Middle frontal gyrus (tissue), 1 donor: ENCODE measurements around the gene SIGLECL1.

Experiments used
- DNase-seq: peaks from one replicate; pipeline ENCODE4 v3.0.0-alpha.2; 2015; ENCODE audit warnings: low spot score; ENCODE audit errors: extremely low spot score

SIGLECL1 gene

DNA sequence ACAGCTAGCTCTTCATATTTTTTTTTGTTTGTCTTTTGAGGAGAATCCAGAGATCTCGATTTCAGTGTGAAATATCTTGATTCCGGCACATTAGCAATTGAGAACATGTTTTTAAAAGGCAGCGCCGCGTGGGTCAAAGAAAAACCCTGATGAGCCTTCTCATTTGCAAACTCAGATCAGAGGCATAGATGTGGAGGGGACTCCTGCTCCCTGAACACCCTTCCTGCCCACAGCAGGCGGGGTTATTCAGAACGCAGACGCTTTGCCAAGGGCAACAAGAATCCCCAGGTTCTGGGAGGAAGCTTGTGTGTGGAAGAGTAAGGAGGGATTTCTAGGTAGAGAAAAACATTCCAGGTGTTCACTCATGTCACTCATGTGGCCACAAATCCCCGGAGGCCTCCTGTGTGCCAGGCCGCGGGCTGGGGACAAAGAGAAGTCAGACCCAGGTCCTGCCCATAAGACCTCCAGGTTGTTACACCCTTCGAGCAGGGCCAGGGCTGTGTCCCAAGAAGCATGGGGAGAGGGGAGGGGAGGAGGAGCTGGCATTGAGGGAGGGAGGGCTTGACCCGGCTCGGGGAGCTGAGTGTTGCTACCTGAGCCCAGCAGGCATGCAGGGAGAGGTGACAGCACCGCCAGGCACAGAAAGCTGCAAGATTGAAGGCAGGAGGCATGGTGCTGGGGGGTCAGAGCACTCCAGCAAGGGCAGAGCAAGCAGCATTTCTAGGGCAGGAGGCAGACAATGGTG is 44.7 kb downstream of the SIGLECL1 start:
- DNase-seq, result no peak

DNA sequence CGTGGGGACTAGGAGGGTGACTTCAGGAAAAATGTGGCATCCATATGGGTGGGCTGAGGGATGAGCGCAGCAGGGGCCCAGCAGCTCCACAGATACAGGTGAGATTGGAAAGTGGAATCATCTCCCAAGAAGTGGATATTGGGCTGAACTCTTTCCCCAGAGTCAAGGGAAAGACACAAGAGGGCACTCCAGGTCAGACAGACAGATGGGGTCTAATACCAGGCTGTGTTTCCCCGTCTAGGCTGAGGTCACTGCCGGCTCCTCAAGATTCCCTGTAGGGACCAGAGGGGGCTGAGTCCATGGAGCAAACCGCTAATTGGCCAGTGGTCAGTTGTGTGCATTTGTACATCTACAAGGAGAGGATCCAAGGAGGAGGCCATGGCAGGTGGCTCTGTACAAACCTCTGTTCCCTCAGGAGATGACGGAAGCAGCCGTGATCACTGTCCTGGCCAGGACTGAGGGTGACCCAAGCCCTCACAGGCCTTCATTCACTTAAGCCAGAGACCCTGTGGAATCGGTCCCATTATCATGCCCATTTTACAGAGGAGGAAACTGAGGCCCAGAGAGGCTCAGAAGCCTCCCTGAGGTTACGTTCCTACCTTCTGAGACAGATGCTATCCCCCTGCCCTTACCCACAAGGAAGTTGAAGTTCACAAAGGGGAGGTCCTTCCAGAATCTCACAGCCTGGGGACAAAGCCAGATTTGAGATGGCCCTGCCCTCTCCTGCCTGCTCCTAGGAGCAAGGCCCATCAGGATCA is 45.6 kb downstream of the SIGLECL1 start:
- DNase-seq, result no peak

DNA sequence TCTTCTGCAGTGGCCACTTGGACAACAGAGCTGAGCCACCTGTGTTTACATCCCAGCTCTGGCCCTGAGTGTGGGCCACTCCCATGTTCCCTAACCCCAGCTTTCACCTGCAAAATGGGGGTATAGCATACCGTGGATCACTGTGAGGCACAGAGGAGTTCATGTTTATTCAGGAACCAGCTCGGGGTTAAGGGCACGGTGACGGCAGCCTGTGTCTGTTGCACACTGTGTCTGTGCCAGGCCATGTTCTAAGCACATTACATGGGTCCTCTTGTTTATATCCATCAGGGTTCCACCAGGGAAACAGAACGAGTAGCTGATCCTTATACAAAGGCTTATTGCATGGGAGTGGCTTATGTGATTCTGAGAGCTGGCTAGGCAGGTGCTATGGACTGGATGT is 46.5 kb downstream of the SIGLECL1 start:
- no peak for DNase-seq

DNA sequence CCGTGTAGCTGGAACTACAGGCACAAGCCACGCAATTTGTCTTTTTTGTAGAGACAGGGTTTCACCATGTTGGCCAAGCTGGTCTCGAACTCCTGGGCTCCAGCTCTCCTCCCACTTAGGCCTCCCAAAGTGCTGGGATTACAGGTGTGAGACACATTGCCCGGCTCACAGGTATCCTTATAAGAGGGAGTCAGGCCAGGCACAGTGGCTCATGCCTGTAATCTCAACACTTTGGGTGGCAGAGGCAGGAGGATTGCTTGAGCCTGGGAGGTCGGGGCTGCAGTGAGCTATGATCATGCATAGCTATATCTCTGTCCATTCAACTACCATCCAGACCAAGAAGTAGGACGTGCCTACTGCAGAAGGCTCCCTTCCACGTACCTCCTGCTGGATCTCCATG is 50.4 kb downstream of the SIGLECL1 start:
- no peak for DNase-seq

DNA sequence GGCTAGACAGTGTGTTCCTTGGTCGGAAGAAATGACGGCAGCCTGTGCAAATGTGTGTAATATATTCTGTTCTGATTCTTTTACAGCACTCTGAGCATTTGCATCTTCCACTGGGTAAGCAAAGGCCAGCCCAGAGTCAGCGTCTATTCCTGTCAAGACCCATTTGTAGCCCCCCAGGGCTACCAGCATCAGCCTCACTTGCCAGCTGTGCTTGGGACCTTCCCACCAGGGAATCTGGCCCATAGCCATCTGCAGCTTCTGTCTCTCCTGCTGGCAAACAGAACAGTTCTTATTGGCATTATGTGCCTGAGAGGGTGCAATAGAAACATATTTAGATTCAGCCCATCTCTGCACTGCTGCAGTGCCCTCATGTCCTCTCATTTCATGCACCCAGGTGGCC is 54.6 kb downstream of the SIGLECL1 start:
- DNase-seq, result no peak

- DNase-seq, result no peak
Measured at GRCh38 chr19:51311351-51312257, 60.7 kb downstream of the SIGLECL1 start, which contains the start of gene IGLON5. Gene IGLON5, plus strand, starts transcription at chr19:51311644. Its CDS starts 204 bp downstream, at chr19:51311848.

DNA sequence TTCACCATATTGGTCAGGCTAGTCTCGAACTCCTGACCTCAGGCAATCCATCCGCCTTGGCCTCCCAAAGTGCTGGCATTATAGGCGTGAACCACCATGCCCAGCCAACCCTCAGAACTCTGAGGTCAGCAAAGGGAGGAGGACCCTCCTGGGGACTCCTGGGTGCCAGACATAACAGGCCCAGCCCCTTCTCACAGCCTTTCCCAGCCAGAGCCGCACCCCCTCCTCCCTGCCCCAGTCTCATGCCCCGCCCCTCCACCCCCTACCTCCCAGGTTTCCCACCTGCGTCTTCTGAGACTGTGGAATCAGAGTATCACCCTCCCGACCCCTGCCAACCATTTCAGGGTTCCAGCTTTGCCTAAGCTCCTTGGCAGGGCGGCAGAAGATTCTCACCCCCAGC is 65.8 kb downstream of the SIGLECL1 start:
- DNase-seq, result no peak

GRCh38 chr19:51317376-51317775 is 66.5 kb downstream of the SIGLECL1 start:
- DNase-seq, result no peak

DNA sequence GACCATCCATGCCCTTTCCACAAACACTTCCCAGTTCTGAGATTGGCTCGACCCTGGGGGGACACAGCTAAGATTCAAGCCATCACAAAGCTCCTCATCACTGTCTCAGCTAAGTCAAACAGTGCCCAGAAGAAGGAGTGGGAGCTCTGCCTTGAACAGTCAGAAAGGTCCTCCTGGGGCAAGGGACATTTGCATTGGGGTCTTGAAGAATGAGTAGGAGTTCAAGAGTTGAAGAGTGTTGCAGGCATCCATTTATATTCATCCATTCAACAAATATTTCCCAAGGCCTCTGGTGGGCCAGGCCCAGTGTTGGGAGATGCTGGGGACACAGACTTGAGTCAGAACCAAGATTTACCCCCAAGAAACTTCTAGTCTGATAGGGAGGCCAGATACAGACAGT is 67.1 kb downstream of the SIGLECL1 start:
- DNase-seq, result no peak
